Epithelial cell of esophagus (primary cell): ENCODE results near the gene RAD23A.

Experiments
- DNase-seq: peaks from one replicate; pipeline ENCODE4 v3.0.0; 2010; ENCODE audit warnings: low read depth
- H3K4me3 ChIP-seq: 2 replicates; pipeline ENCODE4 v1.5.1; 2011; ENCODE audit warnings: mild to moderate bottlenecking, low read length, control low read depth
- TF ChIP-seq, protein P1 (sequence below): IDR thresholded peaks from 2 replicates; pipeline ENCODE4 v1.5.1; 2011; ENCODE audit warnings: low read depth, mild to moderate bottlenecking, low read length, control low read depth, inconsistent platforms; ENCODE audit not compliant: insufficient read depth; ENCODE audit errors: missing control alignments

The RAD23A gene

GRCh38 chr19:13002166-13002898 is 56.7 kb downstream of the RAD23A start:
- no peak overlapping the region for H3K4me3 ChIP-seq
- no peak for DNase-seq
- TF ChIP-seq, protein P1, sequence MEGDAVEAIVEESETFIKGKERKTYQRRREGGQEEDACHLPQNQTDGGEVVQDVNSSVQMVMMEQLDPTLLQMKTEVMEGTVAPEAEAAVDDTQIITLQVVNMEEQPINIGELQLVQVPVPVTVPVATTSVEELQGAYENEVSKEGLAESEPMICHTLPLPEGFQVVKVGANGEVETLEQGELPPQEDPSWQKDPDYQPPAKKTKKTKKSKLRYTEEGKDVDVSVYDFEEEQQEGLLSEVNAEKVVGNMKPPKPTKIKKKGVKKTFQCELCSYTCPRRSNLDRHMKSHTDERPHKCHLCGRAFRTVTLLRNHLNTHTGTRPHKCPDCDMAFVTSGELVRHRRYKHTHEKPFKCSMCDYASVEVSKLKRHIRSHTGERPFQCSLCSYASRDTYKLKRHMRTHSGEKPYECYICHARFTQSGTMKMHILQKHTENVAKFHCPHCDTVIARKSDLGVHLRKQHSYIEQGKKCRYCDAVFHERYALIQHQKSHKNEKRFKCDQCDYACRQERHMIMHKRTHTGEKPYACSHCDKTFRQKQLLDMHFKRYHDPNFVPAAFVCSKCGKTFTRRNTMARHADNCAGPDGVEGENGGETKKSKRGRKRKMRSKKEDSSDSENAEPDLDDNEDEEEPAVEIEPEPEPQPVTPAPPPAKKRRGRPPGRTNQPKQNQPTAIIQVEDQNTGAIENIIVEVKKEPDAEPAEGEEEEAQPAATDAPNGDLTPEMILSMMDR: no peak

GRCh38 chr19:13003081-13003480 is 57.4 kb downstream of the RAD23A start:
- no peak for DNase-seq
- TF ChIP-seq, protein P1: no peak
- no peak overlapping the region for H3K4me3 ChIP-seq
